GM12878 (cell line): ENCODE measurements around the gene SEC61A1.

Source experiments
- CTCF ChIP-seq, 3 experiments: IDR thresholded peaks in 2 of 3; conservative IDR thresholded peaks in 1 of 3; 2 replicates each; pipeline ENCODE4 v1.5.1; 2011; ENCODE audit warnings: low read depth in 3 of 3, low read length in 3 of 3, mild to moderate bottlenecking in 3 of 3, control low read depth in 2 of 3, moderate library complexity in 2 of 3, inconsistent platforms in 1 of 3, mixed read lengths in 1 of 3; ENCODE audit not compliant: control insufficient read depth in 2 of 3, insufficient read depth in 1 of 3; ENCODE audit errors: extremely low read depth in 1 of 3
- SUZ12 ChIP-seq: fragments of 200-600 bp; sonication (generic); IDR thresholded peaks from one replicate; pipeline ENCODE4 v1.6.1; 2018; ENCODE audit warnings: antibody characterized with exemption, mild to moderate bottlenecking; ENCODE audit not compliant: unreplicated experiment
- YY1 ChIP-seq: IDR thresholded peaks from 2 replicates; pipeline ENCODE4 v1.6.1; 2011; ENCODE audit warnings: low read depth, mild to moderate bottlenecking, low read length
- TF ChIP-seq, protein P1 (sequence below): IDR thresholded peaks from 2 replicates; pipeline ENCODE4 v1.6.1; 2011; ENCODE audit warnings: low read depth, low read length, improper control_type of control experiment, borderline replicate concordance

GRCh38 chr3:128081846-128082245 is 29.6 kb downstream of the SEC61A1 start:
- TF ChIP-seq YY1 = no peak
- TF ChIP-seq CTCF (IDR thresholded peaks at IDR 0.05 in 2 of 3, conservative IDR thresholded peaks at IDR 0.05 in 1 of 3; ENCODE audit: control insufficient read depth in 2 of 3, extremely low read depth in 1 of 3, insufficient read depth in 1 of 3, low read depth in 3 of 3, low read length in 3 of 3) = no peak
- TF ChIP-seq SUZ12 = no peak
- TF ChIP-seq, protein P1, sequence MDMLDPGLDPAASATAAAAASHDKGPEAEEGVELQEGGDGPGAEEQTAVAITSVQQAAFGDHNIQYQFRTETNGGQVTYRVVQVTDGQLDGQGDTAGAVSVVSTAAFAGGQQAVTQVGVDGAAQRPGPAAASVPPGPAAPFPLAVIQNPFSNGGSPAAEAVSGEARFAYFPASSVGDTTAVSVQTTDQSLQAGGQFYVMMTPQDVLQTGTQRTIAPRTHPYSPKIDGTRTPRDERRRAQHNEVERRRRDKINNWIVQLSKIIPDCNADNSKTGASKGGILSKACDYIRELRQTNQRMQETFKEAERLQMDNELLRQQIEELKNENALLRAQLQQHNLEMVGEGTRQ = no peak
